HepG2 (cell line): ENCODE results near the gene RRP12. TPM values are rescaled to one million over a fixed set of nuclear protein-coding genes. Genes with fewer than 3 reads are reported as not detected.

Experiments
- ATAC-seq: fragments of 200-7000 bp; cut with Tn5 transposase; 3 replicates; pipeline ENCODE4 v1.9.1; 2020; ENCODE audit warnings: mild to moderate bottlenecking, moderate library complexity
- BruUV-seq: library from RNA; stranded (reverse); fragments of 400-500 nt; replicated peaks from 2 replicates; lab custom pipeline; 2021; lab: Mats Ljungman, UMichigan
- CTCF ChIA-PET: fragments of 300-600 bp; formaldehyde crosslinking; extraction: SDS; loops from one replicate; lab custom pipeline; 2021; ENCODE audit warnings: low total read pairs, inconsistent platforms, low intra/inter-chr PET ratio; lab: Yijun Ruan, JAX
- POLR2A ChIA-PET: fragments of 350-600 bp; sonication (Branson Sonifier 250); formaldehyde crosslinking; loops from one replicate; lab custom pipeline; 2020; ENCODE audit warnings: antibody characterized with exemption, inconsistent platforms; lab: Yijun Ruan, JAX
- DNase-seq: peaks from one replicate; pipeline ENCODE4 v3.0.0-alpha.2; 2015; ENCODE audit warnings: low spot score
- FAIRE-seq: peaks from 3 replicates; lab custom pipeline; 2011; peaks lifted over from hg19 to GRCh38; lab: Jason Lieb, UNC
- H2AFZ ChIP-seq: one replicate; pipeline ENCODE4 v1.6.1; 2011; ENCODE audit warnings: low read length, inconsistent platforms
- H3K27ac ChIP-seq: fragments of 300-600 bp; 3 replicates; pipeline ENCODE4 v1.8.0; 2011; ENCODE audit warnings: mixed run types, mild to moderate bottlenecking, mixed read lengths, low read length, inconsistent platforms; ENCODE audit not compliant: insufficient read depth; ENCODE audit errors: extremely low read length
- H3K27me3 ChIP-seq, 2 experiments: fragments of 200-600 bp in 1 of 2; 2 replicates in 1 of 2; 3 replicates in 1 of 2; pipeline versions ENCODE4 v1.6.0 to v1.8.0; 2011; ENCODE audit warnings: low read length in 2 of 2, mild to moderate bottlenecking in 2 of 2, moderate library complexity in 2 of 2, inconsistent platforms in 1 of 2; ENCODE audit not compliant: insufficient read depth in 2 of 2, control insufficient read depth in 1 of 2
- H3K36me3 ChIP-seq, 2 experiments: fragments of 200-600 bp in 1 of 2; replicated peaks in 1 of 2; 2 replicates in 1 of 2; 3 replicates in 1 of 2; pipeline versions ENCODE4 v1.5.1 to v1.8.0; 2011; ENCODE audit warnings: low read length in 2 of 2, inconsistent platforms in 1 of 2; ENCODE audit not compliant: insufficient read depth in 2 of 2, control insufficient read depth in 1 of 2
- H3K4me1 ChIP-seq: 2 replicates; pipeline ENCODE4 v1.5.1; 2012; ENCODE audit warnings: low read length, inconsistent platforms; ENCODE audit not compliant: insufficient read depth
- H3K4me2 ChIP-seq: 2 replicates; pipeline ENCODE4 v1.6.0; 2011; ENCODE audit warnings: low read depth, low read length, inconsistent platforms
- H3K4me3 ChIP-seq, 3 experiments: fragments of 200-600 bp in 1 of 3; sonication (generic), shearing (Covaris generic) in 1 of 3; replicated peaks in 1 of 3; 2 replicates each; pipeline ENCODE4 v1.5.1; 2011 to 2016; ENCODE audit warnings: low read length in 3 of 3, inconsistent platforms in 2 of 3, low read depth in 2 of 3, mild to moderate bottlenecking in 2 of 3, control low read depth in 1 of 3, mixed read lengths in 1 of 3; ENCODE audit not compliant: insufficient read depth in 1 of 3
- H3K79me2 ChIP-seq: one replicate; pipeline ENCODE4 v1.6.1; 2011; ENCODE audit warnings: low read length, inconsistent platforms; ENCODE audit not compliant: insufficient read depth
- H3K9ac ChIP-seq: 2 replicates; pipeline ENCODE4 v1.6.0; 2011; ENCODE audit warnings: mild to moderate bottlenecking, low read depth, low read length, inconsistent platforms; ENCODE audit not compliant: insufficient read depth
- H3K9me3 ChIP-seq: 2 replicates; pipeline ENCODE4 v1.5.1; 2012; ENCODE audit warnings: mild to moderate bottlenecking, low read length
- H4K20me1 ChIP-seq: 2 replicates; pipeline ENCODE4 v1.6.0; 2011; ENCODE audit warnings: inconsistent platforms, mild to moderate bottlenecking, low read length, moderate library complexity; ENCODE audit not compliant: insufficient read depth
- MLXIP ChIP-seq: sonication (generic); formaldehyde crosslinking; IDR thresholded peaks from 2 replicates; pipeline ENCODE4 v1.9.0; 2021; ENCODE audit warnings: missing genetic modification reagents, borderline replicate concordance
- SKIL ChIP-seq: sonication (generic); formaldehyde crosslinking; IDR thresholded peaks from 2 replicates; pipeline ENCODE4 v1.8.0; 2022; ENCODE audit warnings: missing genetic modification reagents, mild to moderate bottlenecking, moderate library complexity, borderline replicate concordance
- THRA ChIP-seq: sonication (generic); formaldehyde crosslinking; IDR thresholded peaks from 2 replicates; pipeline ENCODE4 v1.4.0; 2020; ENCODE audit warnings: missing genetic modification reagents, borderline replicate concordance
- ZMYM2 ChIP-seq: sonication (generic); formaldehyde crosslinking; IDR thresholded peaks from 2 replicates; pipeline ENCODE4 v1.8.0; 2022; ENCODE audit warnings: mild to moderate bottlenecking, missing genetic modification reagents
- ZNF770 ChIP-seq: sonication (generic); formaldehyde crosslinking; IDR thresholded peaks from 2 replicates; pipeline ENCODE4 v1.5.0; 2020; ENCODE audit warnings: mild to moderate bottlenecking, missing genetic modification reagents
- WGBS: methylation state at CpG from one replicate; pipeline ENCODE4 v1.1.6; 2017; ENCODE audit warnings: low lambda C conversion rate; 5-methylcytosine and 5-hydroxymethylcytosine counted together
- in situ Hi-C: cut with HindIII; loops from 2 replicates; pipeline ENCODE4 v1.10.0; 2017; ENCODE audit warnings: low pct_unique_long_range_greater_than_20kb; ENCODE audit not compliant: extremely low pct_ligation_motif_present
- intact Hi-C: fragments of 100-400 bp; cut with micrococcal nuclease; formaldehyde crosslinking; loops from one replicate; pipeline ENCODE4 v1.10.0; 2022; ENCODE audit not compliant: unreplicated experiment
- polyA plus RNA-seq, 8 experiments: library from polyadenylated mRNA; depleted of rRNA in 3 of 8; stranded (reverse) in 7 of 8; unstranded in 1 of 8; fragments of >200 nt; fragmentation: Illumina TruSeq in 4 of 8; extraction: Trizol in 4 of 8; gene quantifications; 2 replicates each; pipeline versions ENCODE4 v1.2.1 to v1.2.3, GENCODE V29; 2011 to 2016; ENCODE audit warnings: low read depth in 4 of 8, missing spikeins in 1 of 8, mixed read lengths in 1 of 8; ENCODE audit not compliant: insufficient read depth in 1 of 8
- total RNA-seq, 5 experiments: library from RNA; depleted of rRNA; stranded (reverse); fragments of >200 nt; fragmentation: Illumina TruSeq; extraction: Trizol; gene quantifications; 2 replicates each; pipeline ENCODE4 v1.2.3, GENCODE V29; 2016; ENCODE audit warnings: low read depth in 1 of 5

The RRP12 gene
- total and polyA plus RNA-seq, 2 of the 13 experiments (the other 11 are each of a cell fraction or from before 2014, with no cell fraction given): 13.2 to 39.4 TPM

GRCh38 chr10:97335188-97335619, 65.9 kb downstream of the RRP12 start:
- Histone ChIP-seq H3K9me3 (no peaks in the 10 kb centered on the region), H3K4me1 (peaks cover 46% of the 10 kb centered on the region), H4K20me1 (no peaks in the 10 kb centered on the region), H3K9ac (peak overlapping the region; percentile 98), H3K4me2 (peak overlapping the region; percentile 81), H3K4me3 (peak overlapping the region; percentile 65 to 87 (median 82)), H3K36me3 (no peaks in the 10 kb centered on the region), H3K27ac (peak overlapping the region; percentile 85), H2AFZ (no peak overlapping the region), H3K79me2 (peaks cover 33% of the 10 kb centered on the region), H3K27me3 (no peaks in the 10 kb centered on the region)
- ATAC-seq (no peak; the same call in 2 of the 3 replicates), DNase-seq (no peak), FAIRE-seq (no peak)
- TF ChIP-seq SKIL (CRISPR knock-in tag) (no peak), ZMYM2 (0 out of 2 replicates have a peak, but pooled peaks have one; percentile 27), MLXIP (CRISPR knock-in tag) (peak; percentile 5; the same call in 1 of the 2 replicates), ZNF770 (CRISPR knock-in tag) (peak; percentile 91), THRA (CRISPR knock-in tag) (no peak)
- 34% methylated on average over 25 of the region's 25 CpGs for WGBS
- intact Hi-C loops: no loop called here
- ChIA-PET CTCF (no interaction called here), POLR2A (no interaction called here)
- no TSS peak for BruUV-seq
- in situ Hi-C loops: no loop called here
